ENCODE measurements around the gene TRABD2B. TPM values are rescaled to one million over a fixed set of nuclear protein-coding genes. Genes with fewer than 3 reads are reported as not detected.

TRABD2B gene
- total RNA-seq, 1 donor from 2014 or later: 0.64 TPM

- H3K27ac Mint-ChIP-seq (ENCODE audit: unreplicated experiment): no peak overlapping the region
- no peak overlapping the region for H3K4me3 Mint-ChIP-seq (ENCODE audit: unreplicated experiment)
- peaks cover 2% of the 10 kb centered on the region for H3K27me3 Mint-ChIP-seq (ENCODE audit: unreplicated experiment)
- no peaks in the 10 kb centered on the region for H3K9me3 Mint-ChIP-seq (ENCODE audit: unreplicated experiment)
- TF ChIP-seq CTCF (IDR thresholded peaks at IDR 0.05; ENCODE audit: partially characterized antibody, unreplicated experiment): no peak
- no peak for DNase-seq
- H3K36me3 Mint-ChIP-seq (ENCODE audit: unreplicated experiment): peaks cover 6% of the 10 kb centered on the region
- no peaks in the 10 kb centered on the region for H3K4me1 Mint-ChIP-seq (ENCODE audit: low read depth, unreplicated experiment)
Observed at GRCh38 chr1:47941609-47942239, 55.5 kb downstream of the TRABD2B start.

- Mint-ChIP-seq H3K4me3 (ENCODE audit: unreplicated experiment) (no peak overlapping the region), H3K9me3 (ENCODE audit: unreplicated experiment) (no peaks in the 10 kb centered on the region), H3K4me1 (ENCODE audit: low read depth, unreplicated experiment) (no peaks in the 10 kb centered on the region), H3K27me3 (ENCODE audit: unreplicated experiment) (peaks cover 2% of the 10 kb centered on the region), H3K36me3 (ENCODE audit: unreplicated experiment) (peaks cover 6% of the 10 kb centered on the region), H3K27ac (ENCODE audit: unreplicated experiment) (no peak overlapping the region)
- no peak for TF ChIP-seq CTCF (IDR thresholded peaks at IDR 0.05; ENCODE audit: partially characterized antibody, unreplicated experiment)
- no peak for DNase-seq
Observed at GRCh38 chr1:47940779-47941178, 56.4 kb downstream of the TRABD2B start.

- no peak for DNase-seq
- TF ChIP-seq CTCF (IDR thresholded peaks at IDR 0.05; ENCODE audit: partially characterized antibody, unreplicated experiment): no peak
- peaks cover 2% of the 10 kb centered on the region for H3K27me3 Mint-ChIP-seq (ENCODE audit: unreplicated experiment)
- H3K27ac Mint-ChIP-seq (ENCODE audit: unreplicated experiment): no peak overlapping the region
- H3K4me1 Mint-ChIP-seq (ENCODE audit: low read depth, unreplicated experiment): no peaks in the 10 kb centered on the region
- peaks cover 6% of the 10 kb centered on the region for H3K36me3 Mint-ChIP-seq (ENCODE audit: unreplicated experiment)
- no peak overlapping the region for H3K4me3 Mint-ChIP-seq (ENCODE audit: unreplicated experiment)
- no peaks in the 10 kb centered on the region for H3K9me3 Mint-ChIP-seq (ENCODE audit: unreplicated experiment)
Observed at GRCh38 chr1:47940326-47940725, 56.9 kb downstream of the TRABD2B start.

GRCh38 chr1:47938520-47938919 lies 58.7 kb downstream of the TRABD2B start:
- no peak for TF ChIP-seq CTCF (IDR thresholded peaks at IDR 0.05; ENCODE audit: partially characterized antibody, unreplicated experiment)
- Mint-ChIP-seq H3K9me3 (ENCODE audit: unreplicated experiment) (no peaks in the 10 kb centered on the region), H3K4me1 (ENCODE audit: low read depth, unreplicated experiment) (no peaks in the 10 kb centered on the region), H3K27me3 (ENCODE audit: unreplicated experiment) (peaks cover 2% of the 10 kb centered on the region), H3K27ac (ENCODE audit: unreplicated experiment) (no peak overlapping the region), H3K36me3 (ENCODE audit: unreplicated experiment) (peaks cover 6% of the 10 kb centered on the region), H3K4me3 (ENCODE audit: unreplicated experiment) (no peak overlapping the region)
- DNase-seq: no peak

- Mint-ChIP-seq H3K36me3 (ENCODE audit: unreplicated experiment) (peaks cover 6% of the 10 kb centered on the region), H3K27ac (ENCODE audit: unreplicated experiment) (no peak overlapping the region), H3K4me1 (ENCODE audit: low read depth, unreplicated experiment) (no peaks in the 10 kb centered on the region), H3K4me3 (ENCODE audit: unreplicated experiment) (no peak overlapping the region), H3K9me3 (ENCODE audit: unreplicated experiment) (no peaks in the 10 kb centered on the region), H3K27me3 (ENCODE audit: unreplicated experiment) (peaks cover 2% of the 10 kb centered on the region)
- TF ChIP-seq CTCF (IDR thresholded peaks at IDR 0.05; ENCODE audit: partially characterized antibody, unreplicated experiment): no peak
- no peak for DNase-seq
Observed at GRCh38 chr1:47937586-47938254, 59.5 kb downstream of the TRABD2B start.
